Rectal smooth muscle tissue (tissue), 1 donor: ENCODE measurements around the gene EIF2B2.

Experiments used
- H3K27ac ChIP-seq: one replicate; pipeline ENCODE4 v1.7.0; 2013; ENCODE audit warnings: low read depth, low read length, inconsistent platforms
- H3K27me3 ChIP-seq: one replicate; pipeline ENCODE4 v1.7.0; 2013; ENCODE audit warnings: low read length; ENCODE audit not compliant: control insufficient read depth, insufficient read depth
- H3K36me3 ChIP-seq: one replicate; pipeline ENCODE4 v1.7.0; 2013; ENCODE audit warnings: low read length; ENCODE audit not compliant: control insufficient read depth, insufficient read depth
- H3K4me1 ChIP-seq: one replicate; pipeline ENCODE4 v1.7.0; 2013; ENCODE audit warnings: low read length; ENCODE audit not compliant: control insufficient read depth, insufficient read depth
- H3K4me3 ChIP-seq: one replicate; pipeline ENCODE4 v1.7.0; 2013; ENCODE audit warnings: low read length
- H3K9ac ChIP-seq: one replicate; pipeline ENCODE4 v1.7.0; 2013; ENCODE audit warnings: low read length

The EIF2B2 gene

GRCh38 chr14:75053396-75054291 is 50.9 kb downstream of the EIF2B2 start:
- Histone ChIP-seq H3K27ac (no peak overlapping the region), H3K27me3 (no peaks in the 10 kb centered on the region), H3K4me3 (no peak overlapping the region), H3K4me1 (peaks cover 5% of the 10 kb centered on the region), H3K9ac (no peak overlapping the region), H3K36me3 (no peaks in the 10 kb centered on the region)

- peaks cover 2% of the 10 kb centered on the region for H3K4me1 ChIP-seq
- no peak overlapping the region for H3K27ac ChIP-seq
- no peaks in the 10 kb centered on the region for H3K27me3 ChIP-seq
- no peak overlapping the region for H3K4me3 ChIP-seq
- no peak overlapping the region for H3K9ac ChIP-seq
- H3K36me3 ChIP-seq = no peaks in the 10 kb centered on the region
Observed at GRCh38 chr14:75054421-75054820, 51.7 kb downstream of the EIF2B2 start.

GRCh38 chr14:75059642-75060041 is 56.9 kb downstream of the EIF2B2 start:
- H3K27me3 ChIP-seq = no peaks in the 10 kb centered on the region
- H3K4me1 ChIP-seq = peaks cover 2% of the 10 kb centered on the region
- no peak overlapping the region for H3K27ac ChIP-seq
- H3K9ac ChIP-seq = no peak overlapping the region
- no peak overlapping the region for H3K4me3 ChIP-seq
- no peaks in the 10 kb centered on the region for H3K36me3 ChIP-seq

GRCh38 chr14:75060420-75060819 is 57.7 kb downstream of the EIF2B2 start:
- H3K36me3 ChIP-seq = no peaks in the 10 kb centered on the region
- H3K9ac ChIP-seq = no peak overlapping the region
- no peak overlapping the region for H3K27ac ChIP-seq
- peaks cover 2% of the 10 kb centered on the region for H3K4me1 ChIP-seq
- H3K4me3 ChIP-seq = no peak overlapping the region
- H3K27me3 ChIP-seq = no peaks in the 10 kb centered on the region
